HFFc6 (cell line): ENCODE results near the gene PRKCE. TPM values are rescaled to one million over a fixed set of nuclear protein-coding genes. Genes with fewer than 3 reads are reported as not detected.

ENCODE experiments used
- DNase-seq: peaks from one replicate; pipeline ENCODE4 v3.0.0-alpha.2; 2018
- H3K27ac Mint-ChIP-seq: 2 replicates; pipeline ENCODE4 v1.8.0; 2020; ENCODE audit warnings: mild to moderate bottlenecking, mixed read lengths
- H3K27me3 Mint-ChIP-seq: 2 replicates; pipeline ENCODE4 v1.8.0; 2021; ENCODE audit warnings: mild to moderate bottlenecking, moderate library complexity, mixed read lengths; ENCODE audit not compliant: insufficient read depth
- H3K36me3 Mint-ChIP-seq: 2 replicates; pipeline ENCODE4 v1.8.0; 2021; ENCODE audit warnings: low read depth, mixed read lengths
- H3K4me1 Mint-ChIP-seq: 2 replicates; pipeline ENCODE4 v1.8.0; 2020; ENCODE audit warnings: low read depth, mixed read lengths
- H3K4me3 Mint-ChIP-seq: 2 replicates; pipeline ENCODE4 v1.8.0; 2020; ENCODE audit warnings: mild to moderate bottlenecking, moderate library complexity, mixed read lengths
- H3K9me3 Mint-ChIP-seq: 2 replicates; pipeline ENCODE4 v1.8.0; 2020; ENCODE audit warnings: mild to moderate bottlenecking, mixed read lengths
- total RNA-seq, 6 experiments: library from RNA; stranded (reverse); fragmentation: NEBNext Ultra II Directional; extraction: Animal tissue kit (Norgen Biotek cat#: 25700); gene quantifications; 2 replicates in 1 of 6; 3 replicates in 5 of 6; pipeline ENCODE4 v1.2.3, GENCODE V29; 2021
- TF ChIP-seq, protein P1 (sequence below): fragments of 200-600 bp; sonication (generic); IDR thresholded peaks from 2 replicates; pipeline ENCODE4 v1.5.0; 2021; ENCODE audit warnings: antibody characterized with exemption, mild to moderate bottlenecking

PRKCE gene
- total RNA-seq, 6 experiments from 2014 or later: 10.8 to 13.7 (median 12.0) TPM

GRCh38 chr2:45631955-45632354, 19.5 kb upstream of the PRKCE start:
- Mint-ChIP-seq H3K4me1 (no peaks in the 10 kb centered on the region; the same call in 1 of the 2 replicates), H3K4me3 (no peak overlapping the region), H3K27me3 (peaks cover 30% of the 10 kb centered on the region), H3K27ac (no peak overlapping the region), H3K36me3 (no peaks in the 10 kb centered on the region), H3K9me3 (no peaks in the 10 kb centered on the region)
- DNase-seq: no peak
- TF ChIP-seq, protein P1, sequence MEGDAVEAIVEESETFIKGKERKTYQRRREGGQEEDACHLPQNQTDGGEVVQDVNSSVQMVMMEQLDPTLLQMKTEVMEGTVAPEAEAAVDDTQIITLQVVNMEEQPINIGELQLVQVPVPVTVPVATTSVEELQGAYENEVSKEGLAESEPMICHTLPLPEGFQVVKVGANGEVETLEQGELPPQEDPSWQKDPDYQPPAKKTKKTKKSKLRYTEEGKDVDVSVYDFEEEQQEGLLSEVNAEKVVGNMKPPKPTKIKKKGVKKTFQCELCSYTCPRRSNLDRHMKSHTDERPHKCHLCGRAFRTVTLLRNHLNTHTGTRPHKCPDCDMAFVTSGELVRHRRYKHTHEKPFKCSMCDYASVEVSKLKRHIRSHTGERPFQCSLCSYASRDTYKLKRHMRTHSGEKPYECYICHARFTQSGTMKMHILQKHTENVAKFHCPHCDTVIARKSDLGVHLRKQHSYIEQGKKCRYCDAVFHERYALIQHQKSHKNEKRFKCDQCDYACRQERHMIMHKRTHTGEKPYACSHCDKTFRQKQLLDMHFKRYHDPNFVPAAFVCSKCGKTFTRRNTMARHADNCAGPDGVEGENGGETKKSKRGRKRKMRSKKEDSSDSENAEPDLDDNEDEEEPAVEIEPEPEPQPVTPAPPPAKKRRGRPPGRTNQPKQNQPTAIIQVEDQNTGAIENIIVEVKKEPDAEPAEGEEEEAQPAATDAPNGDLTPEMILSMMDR: no peak

GRCh38 chr2:45634223-45634622, 17.3 kb upstream of the PRKCE start:
- DNase-seq: no peak
- Mint-ChIP-seq H3K27me3 (peaks cover 38% of the 10 kb centered on the region), H3K4me1 (peaks cover 7% of the 10 kb centered on the region), H3K4me3 (no peak overlapping the region), H3K27ac (no peak overlapping the region), H3K9me3 (no peaks in the 10 kb centered on the region), H3K36me3 (no peaks in the 10 kb centered on the region)
- TF ChIP-seq, protein P1: no peak

- peaks cover 45% of the 10 kb centered on the region for H3K27me3 Mint-ChIP-seq
- TF ChIP-seq, protein P1: no peak
- no peak overlapping the region for H3K27ac Mint-ChIP-seq
- H3K4me3 Mint-ChIP-seq: no peak overlapping the region
- H3K36me3 Mint-ChIP-seq: no peaks in the 10 kb centered on the region
- DNase-seq: no peak
- H3K4me1 Mint-ChIP-seq: peaks cover 7% of the 10 kb centered on the region
- H3K9me3 Mint-ChIP-seq: no peaks in the 10 kb centered on the region
Measured at GRCh38 chr2:45636008-45636407, 15.5 kb upstream of the PRKCE start.

- TF ChIP-seq, protein P1: no peak
- no peaks in the 10 kb centered on the region for H3K36me3 Mint-ChIP-seq
- H3K9me3 Mint-ChIP-seq: no peaks in the 10 kb centered on the region
- DNase-seq: peak; percentile 41
- peaks cover 7% of the 10 kb centered on the region for H3K4me1 Mint-ChIP-seq
- peaks cover 36% of the 10 kb centered on the region for H3K27me3 Mint-ChIP-seq
- H3K27ac Mint-ChIP-seq: no peak overlapping the region
- H3K4me3 Mint-ChIP-seq: no peak overlapping the region
Measured at GRCh38 chr2:45637440-45637839, 14.0 kb upstream of the PRKCE start.

DNA sequence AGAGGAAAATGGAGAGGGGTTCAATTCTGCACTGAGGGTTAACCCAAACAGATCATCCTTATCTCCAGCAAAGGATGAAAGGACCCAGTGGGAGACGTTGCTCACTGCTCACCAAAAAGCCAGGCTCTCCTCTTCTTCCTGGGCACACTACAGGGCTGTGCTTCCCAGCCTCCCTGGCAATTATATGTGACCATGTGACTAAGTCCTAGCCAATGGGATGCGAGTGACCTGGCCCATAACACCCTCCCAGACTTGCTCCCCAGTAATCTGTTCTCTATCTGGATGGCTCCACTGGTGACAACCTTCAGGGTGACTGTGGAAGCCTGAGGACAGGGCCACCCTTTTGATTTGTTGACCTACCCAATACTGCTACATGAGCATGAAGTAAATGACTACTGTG, 10.9 kb upstream of the PRKCE start:
- Mint-ChIP-seq H3K27ac (no peak overlapping the region), H3K36me3 (no peaks in the 10 kb centered on the region), H3K9me3 (no peaks in the 10 kb centered on the region), H3K4me1 (peaks cover 22% of the 10 kb centered on the region), H3K4me3 (no peak overlapping the region), H3K27me3 (peaks cover 27% of the 10 kb centered on the region)
- TF ChIP-seq, protein P1: no peak
- no peak for DNase-seq

GRCh38 chr2:45643095-45643494, 8.4 kb upstream of the PRKCE start:
- TF ChIP-seq, protein P1: no peak
- peaks cover 16% of the 10 kb centered on the region for H3K27me3 Mint-ChIP-seq
- H3K4me1 Mint-ChIP-seq: peaks cover 15% of the 10 kb centered on the region
- H3K9me3 Mint-ChIP-seq: no peaks in the 10 kb centered on the region
- DNase-seq: no peak
- H3K36me3 Mint-ChIP-seq: no peaks in the 10 kb centered on the region
- no peak overlapping the region for H3K27ac Mint-ChIP-seq
- peak overlapping the region; percentile 85 for H3K4me3 Mint-ChIP-seq
